ENCODE data around the gene TCEAL9. TPM values are rescaled to one million over a fixed set of nuclear protein-coding genes. Genes with fewer than 3 reads are reported as not detected.

Gene TCEAL9
- total RNA-seq, 2 experiments from 2014 or later = 6.8 to 7.5 TPM

DNA sequence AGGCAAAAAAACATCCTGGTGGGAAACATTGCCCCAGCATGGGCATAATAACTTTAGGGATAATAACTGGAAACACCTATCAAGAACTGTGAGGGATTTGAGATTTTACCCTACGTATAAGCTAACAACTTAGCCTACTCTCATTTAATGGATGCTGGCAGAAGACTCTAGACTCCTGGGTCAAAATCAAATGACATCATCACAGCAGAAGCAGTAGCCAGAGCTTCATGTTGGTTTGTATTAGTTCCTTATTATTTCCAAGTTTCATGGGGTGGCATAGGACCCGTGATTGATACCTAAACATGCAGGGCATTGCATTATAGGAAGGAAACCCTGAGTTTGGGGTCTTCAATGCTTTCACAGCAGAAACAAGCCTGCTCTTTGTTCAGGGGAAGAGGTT lies 4.6 kb downstream of the TCEAL9 start:
- H3K27me3 Mint-ChIP-seq = no peaks in the 10 kb centered on the region
- H3K27ac Mint-ChIP-seq = no peak overlapping the region
- TF ChIP-seq, protein P1, sequence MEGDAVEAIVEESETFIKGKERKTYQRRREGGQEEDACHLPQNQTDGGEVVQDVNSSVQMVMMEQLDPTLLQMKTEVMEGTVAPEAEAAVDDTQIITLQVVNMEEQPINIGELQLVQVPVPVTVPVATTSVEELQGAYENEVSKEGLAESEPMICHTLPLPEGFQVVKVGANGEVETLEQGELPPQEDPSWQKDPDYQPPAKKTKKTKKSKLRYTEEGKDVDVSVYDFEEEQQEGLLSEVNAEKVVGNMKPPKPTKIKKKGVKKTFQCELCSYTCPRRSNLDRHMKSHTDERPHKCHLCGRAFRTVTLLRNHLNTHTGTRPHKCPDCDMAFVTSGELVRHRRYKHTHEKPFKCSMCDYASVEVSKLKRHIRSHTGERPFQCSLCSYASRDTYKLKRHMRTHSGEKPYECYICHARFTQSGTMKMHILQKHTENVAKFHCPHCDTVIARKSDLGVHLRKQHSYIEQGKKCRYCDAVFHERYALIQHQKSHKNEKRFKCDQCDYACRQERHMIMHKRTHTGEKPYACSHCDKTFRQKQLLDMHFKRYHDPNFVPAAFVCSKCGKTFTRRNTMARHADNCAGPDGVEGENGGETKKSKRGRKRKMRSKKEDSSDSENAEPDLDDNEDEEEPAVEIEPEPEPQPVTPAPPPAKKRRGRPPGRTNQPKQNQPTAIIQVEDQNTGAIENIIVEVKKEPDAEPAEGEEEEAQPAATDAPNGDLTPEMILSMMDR (IDR thresholded peaks at IDR 0.05) = no peak
- no peak for ATAC-seq
- no peak overlapping the region for H3K4me3 Mint-ChIP-seq
- H3K9me3 Mint-ChIP-seq = no peaks in the 10 kb centered on the region
- intact Hi-C loops (cut with micrococcal nuclease) = no loop called here
- peaks cover 2% of the 10 kb centered on the region for H3K4me1 Mint-ChIP-seq (ENCODE audit: low read depth)
- DNase-seq = no peak
- ChIA-PET POLR2A (no interaction called here), CTCF (interaction anchor here (1.1 kb wide), 1 partner anchor 103 kb away, joined by 4 read pairs; no protein-coding TSS in a partner anchor)
- peaks cover 3% of the 10 kb centered on the region for H3K36me3 Mint-ChIP-seq (ENCODE audit: low read depth)

GRCh38 chrX:103361798-103362197 lies 5.5 kb downstream of the TCEAL9 start:
- DNase-seq = no peak
- H3K36me3 Mint-ChIP-seq (ENCODE audit: low read depth) = peaks cover 3% of the 10 kb centered on the region
- ATAC-seq = no peak
- no peak overlapping the region for H3K27ac Mint-ChIP-seq
- H3K4me3 Mint-ChIP-seq = no peak overlapping the region
- CTCF ChIA-PET = interaction anchor here (1.1 kb wide), 1 partner anchor 102 kb away, joined by 4 read pairs; no protein-coding TSS in a partner anchor
- TF ChIP-seq, protein P1 (IDR thresholded peaks at IDR 0.05) = no peak
- H3K4me1 Mint-ChIP-seq (ENCODE audit: low read depth) = no peaks in the 10 kb centered on the region
- no peaks in the 10 kb centered on the region for H3K9me3 Mint-ChIP-seq
- POLR2A ChIA-PET = no interaction called here
- intact Hi-C loops (cut with micrococcal nuclease) = no loop called here
- H3K27me3 Mint-ChIP-seq = no peaks in the 10 kb centered on the region

DNA sequence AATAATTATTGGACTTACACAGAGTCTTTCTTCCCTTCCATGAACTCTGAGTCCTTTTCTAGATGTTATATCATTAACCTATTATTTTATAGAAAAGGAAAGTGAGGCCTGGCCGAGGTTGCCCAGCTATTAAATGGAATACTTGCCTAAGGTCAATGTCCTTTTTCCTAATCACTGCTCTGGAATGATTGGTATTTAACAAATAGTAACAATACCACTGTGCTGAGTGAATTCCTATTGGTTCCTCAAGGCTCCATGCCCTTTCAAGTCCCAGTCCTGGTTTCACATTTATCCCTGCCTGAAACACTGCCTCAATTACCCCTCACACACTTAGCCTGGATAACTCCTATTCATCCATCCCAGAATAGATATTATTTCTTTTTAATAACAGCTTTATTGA lies 6.2 kb downstream of the TCEAL9 start:
- Mint-ChIP-seq H3K27ac (no peak overlapping the region), H3K4me1 (ENCODE audit: low read depth) (no peaks in the 10 kb centered on the region), H3K4me3 (no peak overlapping the region), H3K9me3 (no peaks in the 10 kb centered on the region), H3K27me3 (no peaks in the 10 kb centered on the region), H3K36me3 (ENCODE audit: low read depth) (peaks cover 3% of the 10 kb centered on the region)
- intact Hi-C loops (cut with micrococcal nuclease) = no loop called here
- no peak for ATAC-seq
- ChIA-PET CTCF (no interaction called here), POLR2A (no interaction called here)
- DNase-seq = no peak
- TF ChIP-seq, protein P1 (IDR thresholded peaks at IDR 0.05) = no peak

- intact Hi-C loops (cut with micrococcal nuclease) = no loop called here
- POLR2A ChIA-PET = no interaction called here
- Mint-ChIP-seq H3K27me3 (no peaks in the 10 kb centered on the region), H3K27ac (no peak overlapping the region), H3K4me3 (no peak overlapping the region), H3K9me3 (no peaks in the 10 kb centered on the region), H3K4me1 (ENCODE audit: low read depth) (no peaks in the 10 kb centered on the region), H3K36me3 (ENCODE audit: low read depth) (no peaks in the 10 kb centered on the region)
- CTCF ChIA-PET = no interaction called here
- TF ChIP-seq, protein P1 (IDR thresholded peaks at IDR 0.05) = no peak
- ATAC-seq (no peak), DNase-seq (no peak)
Measured at GRCh38 chrX:103363046-103363445, 6.7 kb downstream of the TCEAL9 start.

DNA sequence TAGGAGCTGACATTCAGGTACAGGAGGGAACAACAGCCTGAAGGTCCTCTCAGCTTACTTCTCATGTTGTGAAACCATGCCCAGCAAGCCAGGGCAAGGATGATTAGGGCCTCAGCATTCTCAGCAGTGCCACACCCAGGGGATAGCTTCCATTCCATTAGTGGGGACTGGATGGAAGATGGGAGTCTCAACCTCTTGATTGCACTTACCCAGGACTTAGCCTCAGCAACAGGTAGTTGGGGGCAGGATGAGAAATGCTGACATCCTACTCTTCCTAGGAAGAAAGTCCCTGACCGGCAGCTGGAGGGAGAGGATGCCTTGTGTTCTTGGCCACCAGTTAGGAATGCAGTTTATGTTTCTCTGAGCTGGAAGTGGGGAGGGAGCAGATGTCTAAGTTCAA lies 11.2 kb downstream of the TCEAL9 start:
- no peak overlapping the region for H3K4me3 Mint-ChIP-seq
- no peak for ATAC-seq
- TF ChIP-seq, protein P1 (IDR thresholded peaks at IDR 0.05) = no peak
- no peak overlapping the region for H3K27ac Mint-ChIP-seq
- intact Hi-C loops (cut with micrococcal nuclease) = no loop called here
- no peaks in the 10 kb centered on the region for H3K9me3 Mint-ChIP-seq
- no peaks in the 10 kb centered on the region for H3K4me1 Mint-ChIP-seq (ENCODE audit: low read depth)
- DNase-seq = no peak
- H3K27me3 Mint-ChIP-seq = no peaks in the 10 kb centered on the region
- H3K36me3 Mint-ChIP-seq (ENCODE audit: low read depth) = no peaks in the 10 kb centered on the region
- POLR2A ChIA-PET = interaction anchor here (0.9 kb wide), 1 partner anchor 8 kb away, joined by 3 read pairs; the partner anchor contains the start of gene BEX3
- CTCF ChIA-PET = interaction anchor here (1.0 kb wide), 1 partner anchor 96 kb away, joined by 3 read pairs; no protein-coding TSS in a partner anchor

All from activated CD8-positive, alpha-beta T cell treated with anti-CD3 and anti-CD28 coated beads for 36 hours (primary cell).